WERI-Rb-1 (cell line): Measurements from ENCODE around the gene ITM2C.

ENCODE experiments used
- DNase-seq: peaks from one replicate; pipeline ENCODE4 v3.0.0-alpha.2; 2020
- H3K27ac ChIP-seq: fragments of 250-450 bp; sonication (Bioruptor Pico); 2 replicates; pipeline ENCODE4 v1.5.1; 2020; ENCODE audit warnings: mild to moderate bottlenecking, moderate library complexity
- H3K27me3 ChIP-seq: fragments of 250-450 bp; sonication (Bioruptor Pico); 2 replicates; pipeline ENCODE4 v1.5.1; 2021; ENCODE audit warnings: mild to moderate bottlenecking, low read depth, moderate library complexity; ENCODE audit not compliant: insufficient read depth, severe bottlenecking
- H3K36me3 ChIP-seq: fragments of 250-450 bp; sonication (Bioruptor Pico); 2 replicates; pipeline ENCODE4 v1.5.1; 2020; ENCODE audit warnings: mild to moderate bottlenecking, moderate library complexity
- H3K4me3 ChIP-seq: 2 replicates; pipeline ENCODE4 v1.5.1; 2011; ENCODE audit warnings: low read depth, mild to moderate bottlenecking, control low read depth, low read length
- H3K9me3 ChIP-seq: fragments of 250-450 bp; sonication (Bioruptor Pico); 2 replicates; pipeline ENCODE4 v1.5.1; 2021; ENCODE audit warnings: mild to moderate bottlenecking, moderate library complexity; ENCODE audit not compliant: severe bottlenecking
- TF ChIP-seq, protein P1 (sequence below): IDR thresholded peaks from 2 replicates; pipeline ENCODE4 v1.5.1; 2011; ENCODE audit warnings: low read depth, mild to moderate bottlenecking, control low read depth, inconsistent platforms, low read length

ITM2C gene

DNA sequence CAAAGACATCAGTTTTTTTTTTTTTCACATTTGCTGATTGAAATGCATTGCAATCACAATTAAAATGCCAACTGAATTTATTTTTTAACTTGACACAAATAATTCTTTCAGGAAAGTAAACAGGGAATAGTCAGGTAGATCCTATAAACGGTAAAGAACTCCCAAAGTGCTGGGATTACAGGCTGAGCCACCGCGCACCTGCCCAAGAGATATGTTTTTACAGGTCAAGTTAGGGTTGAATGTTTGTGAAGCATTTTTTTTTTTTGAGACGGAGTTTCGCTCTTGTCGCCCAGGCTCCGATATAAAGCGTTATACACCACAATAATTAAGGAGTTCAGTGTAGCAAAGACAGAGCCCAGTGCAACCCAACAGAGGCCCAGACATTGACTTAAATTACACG, 15.1 kb downstream of the ITM2C start:
- DNase-seq: no peak
- Histone ChIP-seq H3K36me3 (peaks cover 39% of the 10 kb centered on the region), H3K27ac (peak overlapping the region; percentile 19; the same call in 1 of the 2 replicates), H3K27me3 (no peaks in the 10 kb centered on the region), H3K9me3 (no peaks in the 10 kb centered on the region), H3K4me3 (no peak overlapping the region)
- TF ChIP-seq, protein P1, sequence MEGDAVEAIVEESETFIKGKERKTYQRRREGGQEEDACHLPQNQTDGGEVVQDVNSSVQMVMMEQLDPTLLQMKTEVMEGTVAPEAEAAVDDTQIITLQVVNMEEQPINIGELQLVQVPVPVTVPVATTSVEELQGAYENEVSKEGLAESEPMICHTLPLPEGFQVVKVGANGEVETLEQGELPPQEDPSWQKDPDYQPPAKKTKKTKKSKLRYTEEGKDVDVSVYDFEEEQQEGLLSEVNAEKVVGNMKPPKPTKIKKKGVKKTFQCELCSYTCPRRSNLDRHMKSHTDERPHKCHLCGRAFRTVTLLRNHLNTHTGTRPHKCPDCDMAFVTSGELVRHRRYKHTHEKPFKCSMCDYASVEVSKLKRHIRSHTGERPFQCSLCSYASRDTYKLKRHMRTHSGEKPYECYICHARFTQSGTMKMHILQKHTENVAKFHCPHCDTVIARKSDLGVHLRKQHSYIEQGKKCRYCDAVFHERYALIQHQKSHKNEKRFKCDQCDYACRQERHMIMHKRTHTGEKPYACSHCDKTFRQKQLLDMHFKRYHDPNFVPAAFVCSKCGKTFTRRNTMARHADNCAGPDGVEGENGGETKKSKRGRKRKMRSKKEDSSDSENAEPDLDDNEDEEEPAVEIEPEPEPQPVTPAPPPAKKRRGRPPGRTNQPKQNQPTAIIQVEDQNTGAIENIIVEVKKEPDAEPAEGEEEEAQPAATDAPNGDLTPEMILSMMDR: no peak

GRCh38 chr2:230881840-230882239, 17.1 kb downstream of the ITM2C start:
- Histone ChIP-seq H3K9me3 (no peaks in the 10 kb centered on the region), H3K27me3 (no peaks in the 10 kb centered on the region), H3K36me3 (peaks cover 21% of the 10 kb centered on the region), H3K27ac (no peak overlapping the region), H3K4me3 (no peak overlapping the region)
- TF ChIP-seq, protein P1: no peak
- DNase-seq: no peak

DNA sequence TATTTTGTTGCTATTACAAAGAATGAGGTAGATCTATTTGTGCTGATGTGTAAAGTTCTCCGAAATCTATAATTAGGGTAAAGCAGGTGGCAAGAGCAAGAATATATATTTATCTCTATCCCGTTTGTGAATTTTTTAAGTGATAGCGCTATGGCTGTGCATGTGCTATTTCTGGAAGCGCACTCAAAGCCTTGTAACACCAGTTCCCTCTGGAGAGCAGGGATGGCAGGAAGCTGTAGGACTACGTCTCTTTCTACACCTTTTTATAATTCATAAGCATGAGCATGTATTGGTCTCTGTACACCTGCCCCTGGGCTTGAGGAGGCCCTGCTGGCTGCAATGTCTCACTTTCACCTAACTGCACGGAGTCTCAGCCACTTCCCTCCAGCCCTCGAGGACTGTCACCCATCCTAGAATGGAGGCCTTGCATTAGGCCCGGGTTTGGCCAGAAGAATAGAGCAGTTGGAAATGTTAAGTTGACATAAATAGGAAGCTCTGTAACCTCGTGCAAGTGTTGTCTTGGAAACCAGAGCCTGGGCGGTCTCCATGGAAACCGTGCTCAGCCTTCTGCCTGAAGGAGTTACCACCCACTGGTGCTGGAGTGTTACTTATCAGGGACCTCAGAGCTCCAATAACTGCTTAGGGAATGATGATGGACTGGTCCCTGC, 20.9 kb downstream of the ITM2C start:
- no peak overlapping the region for H3K27ac ChIP-seq
- H3K4me3 ChIP-seq: no peak overlapping the region
- TF ChIP-seq, protein P1: no peak
- peaks cover 2% of the 10 kb centered on the region for H3K9me3 ChIP-seq
- no peak for DNase-seq
- H3K36me3 ChIP-seq: no peaks in the 10 kb centered on the region
- no peaks in the 10 kb centered on the region for H3K27me3 ChIP-seq

- Histone ChIP-seq H3K36me3 (no peaks in the 10 kb centered on the region), H3K9me3 (peaks cover 2% of the 10 kb centered on the region), H3K27me3 (no peaks in the 10 kb centered on the region), H3K27ac (no peak overlapping the region), H3K4me3 (no peak overlapping the region)
- DNase-seq: no peak
- TF ChIP-seq, protein P1: no peak
Observed at GRCh38 chr2:230886206-230886605, 21.5 kb downstream of the ITM2C start.

- Histone ChIP-seq H3K9me3 (peaks cover 2% of the 10 kb centered on the region), H3K36me3 (no peaks in the 10 kb centered on the region)
Observed at GRCh38 chr2:230886671-230887071, 21.9 kb downstream of the ITM2C start.

More at GRCh38 chr2:230886671-230887071, 21.9 kb downstream of the ITM2C start:
- TF ChIP-seq, protein P1: no peak
- no peak for DNase-seq
- H3K27ac ChIP-seq: no peak overlapping the region
- no peaks in the 10 kb centered on the region for H3K27me3 ChIP-seq
- no peak overlapping the region for H3K4me3 ChIP-seq
